SIG-M5 treated with dmso at 0.1 percent for 504 hours (cell line): ENCODE measurements around the gene ACAD10.
A peak's percentile ranks its signal among the peaks of the same experiment; 100 is the strongest.
"Not testable (repeated sequence)": the region's sequence is repeated elsewhere in the genome, so short reads cannot be mapped to it uniquely, and the experiment has no call there.

Experiments used
- DNase-seq: peaks from one replicate; lab custom pipeline; 2025; ENCODE audit not compliant: unreplicated experiment; lab: John Stamatoyannopoulos, UW

Gene ACAD10

DNA sequence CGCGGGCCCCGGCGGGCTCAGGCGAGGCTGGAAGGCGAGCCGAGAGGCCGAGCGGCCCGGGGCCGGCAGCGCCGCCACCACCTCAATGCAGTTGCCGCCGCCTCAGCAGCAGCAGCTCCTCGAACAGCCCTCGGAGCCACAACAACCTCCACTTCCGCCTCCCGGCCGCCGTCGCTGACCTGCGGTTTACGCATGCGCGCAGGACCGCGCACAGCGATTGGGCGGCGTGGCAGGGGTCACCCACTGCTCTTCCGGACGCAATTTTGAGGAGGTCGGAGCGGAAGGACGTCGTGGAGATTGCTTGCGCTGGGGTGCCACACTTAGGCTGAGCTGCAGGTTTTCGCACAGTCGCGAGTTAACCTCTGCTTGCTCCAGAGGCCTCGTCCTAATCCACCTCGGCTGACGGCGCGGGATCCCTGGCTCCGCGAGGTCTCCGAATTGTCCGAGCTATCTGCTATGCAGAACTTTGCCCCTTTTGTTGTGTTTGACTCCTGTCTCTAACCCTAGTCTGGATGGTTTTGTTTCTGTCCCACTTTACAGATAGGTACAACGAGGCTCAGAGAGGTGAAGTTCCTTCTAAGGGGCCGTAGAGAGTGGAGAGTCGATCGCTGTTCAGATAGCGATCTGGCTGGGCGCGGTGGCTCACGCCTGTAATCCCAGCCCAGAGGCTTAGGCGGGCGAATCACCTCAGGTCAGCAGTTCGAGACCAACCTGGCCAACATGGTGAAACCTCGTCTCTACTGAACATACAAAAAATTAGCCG, at the start of gene ACAD10, which contains the start of gene BRAP:
ACAD10 (plus strand) TSS at position 243 of the 763 bp plus-strand sequence. CDS start 6,657 bp downstream, outside the sequence.
BRAP (minus strand) TSS at position 146 of the 763 bp plus-strand sequence. CDS start 164 bp downstream, outside the sequence.
- DNase-seq: peak; percentile 96

DNA sequence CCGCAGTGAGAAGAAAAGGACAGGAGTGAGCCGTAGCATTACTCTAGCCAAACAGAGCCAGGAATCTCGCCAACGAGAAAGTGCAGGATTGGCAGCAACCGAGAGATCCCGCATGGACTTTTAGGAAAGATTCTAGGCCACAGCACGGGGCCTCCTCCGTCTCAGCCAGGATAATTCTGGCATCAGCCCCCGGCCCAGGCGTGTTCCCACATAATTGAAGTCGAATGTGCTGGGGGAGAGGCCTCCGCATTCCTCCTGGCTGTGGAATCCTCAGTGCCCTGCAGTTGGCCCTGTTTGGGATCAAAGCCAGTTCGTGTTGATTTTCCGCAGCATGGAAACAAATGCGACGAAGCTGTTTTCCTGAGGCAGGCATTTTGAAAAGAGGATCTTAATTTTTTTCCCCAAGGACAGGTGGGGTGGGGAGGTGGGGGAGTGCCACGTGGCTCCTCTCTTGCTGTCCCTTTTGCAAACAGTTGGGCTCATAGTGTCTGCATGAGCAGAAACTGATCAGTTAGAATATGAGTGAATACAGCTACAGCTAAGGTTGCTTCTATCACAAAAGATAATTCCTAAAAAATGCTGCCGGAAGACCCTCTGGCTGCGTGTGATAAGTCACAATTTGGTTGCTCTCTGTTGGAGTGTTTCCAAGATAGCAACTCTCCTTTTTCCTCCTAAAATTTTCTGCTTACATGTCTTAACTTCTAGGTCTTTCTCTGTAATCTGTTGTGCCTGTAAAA, 49.5 kb upstream of the ACAD10 start:
- no peak for DNase-seq

DNA sequence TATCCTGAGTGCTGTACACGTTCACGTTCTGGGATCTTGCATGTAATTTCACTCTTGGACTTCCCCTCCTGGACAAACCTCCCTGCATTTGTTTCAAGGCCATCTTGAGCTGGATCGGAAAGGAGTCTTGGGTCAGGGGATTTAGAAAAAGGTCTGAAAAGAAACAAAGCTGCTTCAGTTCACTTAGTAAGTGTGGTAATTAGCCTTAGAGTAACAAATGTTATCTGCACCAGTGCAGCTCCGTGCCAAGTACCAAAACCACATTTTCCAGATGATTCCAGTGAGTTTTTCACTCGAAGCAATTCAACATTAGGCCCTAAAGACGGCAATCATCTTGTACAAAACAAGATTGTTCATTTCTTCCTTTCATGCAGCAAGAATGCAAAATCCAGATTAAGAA, 47.3 kb upstream of the ACAD10 start:
- no peak for DNase-seq

DNA sequence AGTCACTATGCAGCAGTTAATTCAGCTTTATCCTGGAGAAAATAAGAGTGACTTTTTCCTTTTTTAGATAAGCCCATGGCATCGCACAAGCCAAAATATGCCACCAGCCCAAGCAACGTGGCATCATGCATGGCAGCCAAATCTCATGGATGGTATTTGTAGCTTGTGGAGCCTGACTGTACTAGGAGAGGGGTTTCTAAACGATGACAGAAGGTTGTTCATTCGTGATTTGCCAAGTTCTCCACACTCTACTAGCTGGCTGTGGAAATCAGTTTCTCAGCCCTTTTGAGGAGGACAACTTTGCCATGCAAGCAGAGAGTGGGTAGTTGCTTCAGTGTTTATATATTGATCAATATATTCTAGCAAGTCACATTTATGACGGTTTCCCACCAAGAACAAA, 45.3 kb upstream of the ACAD10 start:
- DNase-seq: no peak

DNA sequence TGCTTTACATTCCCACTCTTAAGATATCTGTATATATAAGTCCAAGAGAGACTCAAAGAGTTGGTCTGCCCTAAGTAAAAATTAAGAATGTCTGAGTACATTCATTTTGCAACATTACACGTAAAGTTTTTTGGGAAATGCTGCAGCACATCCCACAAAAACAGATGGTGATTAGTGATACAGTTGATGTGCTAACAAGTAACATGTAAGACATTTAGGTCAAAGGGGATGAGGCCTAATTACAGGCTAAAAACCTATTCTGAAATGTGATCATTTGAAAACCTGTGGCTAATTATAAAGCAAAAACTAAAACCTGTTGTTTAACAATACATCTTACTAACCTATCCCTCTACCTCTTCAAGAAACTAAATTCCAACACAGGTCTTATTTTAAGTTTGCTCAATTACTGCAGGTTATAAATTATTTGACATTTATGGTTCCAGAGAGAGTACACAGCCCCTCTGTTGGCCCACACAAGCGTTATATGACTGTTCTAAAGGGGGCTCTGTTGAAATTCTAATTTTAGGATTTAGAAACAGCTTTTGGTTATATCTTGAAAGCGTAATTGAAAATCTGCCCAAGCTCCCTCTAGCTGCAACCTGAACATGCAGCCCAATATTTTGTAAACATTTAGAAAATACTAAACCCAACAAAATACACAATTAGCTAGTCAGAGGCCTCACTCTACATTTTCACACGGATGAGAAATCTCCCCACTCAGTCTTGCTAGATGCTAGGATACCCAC, 43.0 kb upstream of the ACAD10 start:
- no peak for DNase-seq

DNA sequence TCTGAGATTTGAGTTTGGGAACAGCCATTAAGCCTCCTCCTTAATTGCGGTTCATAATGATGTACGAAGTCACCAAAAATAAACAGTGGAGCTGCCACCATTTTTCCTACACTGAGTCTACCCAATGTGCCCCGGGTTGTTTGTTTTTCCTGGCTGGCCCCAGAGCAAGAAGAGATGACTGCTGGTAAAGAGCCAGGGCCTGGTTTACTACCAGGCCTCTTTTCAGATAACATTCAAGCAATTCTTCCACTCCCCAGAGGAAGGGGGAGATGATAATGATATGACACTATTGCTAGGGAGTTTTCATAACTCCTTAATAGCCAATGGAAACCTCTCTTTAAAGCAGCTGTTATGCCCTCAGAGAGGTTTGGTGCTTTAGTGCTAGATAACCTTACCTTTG, 42.4 kb upstream of the ACAD10 start:
- no peak for DNase-seq

DNA sequence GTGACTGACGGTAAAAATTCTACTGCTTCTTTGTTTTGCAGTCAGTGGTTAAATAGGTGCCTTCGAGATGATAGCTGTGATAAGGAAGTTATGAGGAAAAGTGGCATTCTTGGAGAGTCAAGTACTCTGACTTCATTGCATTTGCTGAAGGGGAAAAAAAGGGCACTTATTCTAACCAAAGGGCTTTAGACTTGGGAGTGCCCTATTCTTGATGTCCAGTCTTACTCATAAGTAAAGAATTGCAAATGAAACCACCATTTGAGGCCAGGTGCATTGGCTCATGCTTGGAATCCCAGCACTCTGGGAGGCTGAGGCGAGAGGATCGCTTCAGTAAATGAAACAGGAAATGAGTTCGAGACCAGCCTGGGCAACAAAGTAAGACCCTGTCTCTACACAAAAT, 40.4 kb upstream of the ACAD10 start:
- peak; percentile 60 for DNase-seq

DNA sequence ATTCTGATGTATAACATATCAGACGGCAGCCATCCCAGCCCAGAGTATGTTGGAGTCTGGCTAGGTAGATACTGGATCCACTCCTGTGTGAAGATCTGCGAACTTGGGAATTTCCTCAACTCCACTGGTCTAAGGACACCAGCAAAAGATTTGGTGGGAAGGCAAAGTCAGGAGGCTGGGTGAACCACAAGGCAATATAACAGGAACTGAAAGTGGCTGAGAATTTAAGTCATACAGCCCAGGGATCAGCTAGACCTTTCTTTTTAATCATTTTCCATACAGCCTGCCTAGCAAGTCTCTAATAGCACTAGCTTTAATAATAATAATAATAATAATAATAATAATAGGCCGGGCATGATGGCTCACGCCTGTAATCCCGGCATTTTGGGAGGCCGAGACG, 34.9 kb upstream of the ACAD10 start:
- peak; percentile 60 for DNase-seq

DNA sequence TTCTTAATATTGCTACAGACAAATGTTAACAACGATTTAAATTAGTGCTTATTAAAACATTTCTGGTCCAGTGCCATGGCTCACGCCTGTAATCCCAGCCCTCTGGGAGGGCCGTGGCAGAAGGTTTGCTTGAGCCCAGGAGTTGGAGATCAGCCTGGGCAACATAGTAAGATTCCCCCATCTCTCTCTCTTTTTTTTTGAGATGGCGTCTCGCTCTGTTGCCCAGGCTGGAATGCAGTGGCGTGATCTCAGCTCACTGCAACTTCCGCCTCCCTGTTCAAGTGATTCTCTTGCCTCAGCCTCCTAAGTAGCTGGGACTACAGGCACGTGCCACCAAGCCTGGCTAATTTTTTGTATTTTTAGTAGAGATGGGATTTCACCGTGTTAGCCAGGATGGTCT, 33.3 kb upstream of the ACAD10 start:
- DNase-seq: not testable (repeated sequence)

DNA sequence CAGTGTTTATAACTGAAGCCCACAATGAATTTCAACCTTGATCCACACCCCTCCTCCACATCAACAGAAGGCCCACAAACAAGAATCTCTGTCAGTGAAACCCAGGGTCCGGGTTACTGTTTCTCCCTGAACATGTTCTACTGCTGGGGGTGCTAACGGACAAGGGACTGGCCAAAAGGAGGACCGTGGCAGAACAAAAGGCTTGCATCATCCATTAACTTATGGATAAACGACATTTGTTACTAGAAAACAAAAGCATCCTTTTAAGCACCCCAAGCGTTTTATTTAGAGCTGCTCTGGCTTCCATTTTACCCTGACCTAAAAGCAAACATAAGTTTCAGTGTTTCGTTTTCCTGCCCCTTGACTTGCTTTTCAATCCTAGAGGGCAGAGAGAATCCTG, 32.3 kb upstream of the ACAD10 start:
- DNase-seq: no peak

DNA sequence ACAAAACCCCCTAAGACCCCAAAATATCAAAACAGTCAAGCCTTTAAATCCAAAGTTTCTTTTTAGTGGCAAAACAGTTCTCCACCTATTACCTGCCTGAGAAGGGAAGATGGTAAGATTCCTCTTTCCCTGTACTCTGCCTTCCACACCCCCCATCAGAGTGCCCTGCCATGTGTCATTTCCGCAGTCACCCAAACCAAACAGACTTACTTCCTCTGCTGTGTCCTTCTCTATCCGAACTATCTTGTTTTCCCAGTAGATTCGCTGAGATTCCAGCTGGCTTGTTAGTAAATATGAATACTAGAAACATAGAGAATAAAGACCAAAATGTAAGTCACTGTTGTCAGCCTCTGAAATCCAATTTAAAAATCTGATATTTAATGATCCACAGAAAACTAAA, 30.5 kb upstream of the ACAD10 start:
- no peak for DNase-seq

DNA sequence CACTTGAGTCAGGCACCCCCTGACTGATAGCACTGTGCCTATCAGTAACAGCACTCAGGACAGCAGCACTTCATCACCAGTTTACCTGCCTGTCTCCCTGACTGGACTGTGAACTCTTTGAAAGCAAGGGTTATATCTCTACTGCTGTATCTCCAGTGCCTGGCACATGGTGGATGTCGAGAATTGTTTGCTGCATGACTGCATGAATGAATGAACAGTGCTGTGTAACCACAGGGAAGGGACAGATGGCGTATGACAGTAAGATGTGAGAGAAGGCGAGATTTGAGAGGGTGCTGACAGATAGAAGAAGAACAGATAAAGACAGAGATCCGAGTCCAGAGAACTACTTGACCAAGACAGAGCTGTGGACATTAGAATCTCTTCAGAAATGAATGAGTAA, 29.8 kb upstream of the ACAD10 start:
- no peak for DNase-seq

DNA sequence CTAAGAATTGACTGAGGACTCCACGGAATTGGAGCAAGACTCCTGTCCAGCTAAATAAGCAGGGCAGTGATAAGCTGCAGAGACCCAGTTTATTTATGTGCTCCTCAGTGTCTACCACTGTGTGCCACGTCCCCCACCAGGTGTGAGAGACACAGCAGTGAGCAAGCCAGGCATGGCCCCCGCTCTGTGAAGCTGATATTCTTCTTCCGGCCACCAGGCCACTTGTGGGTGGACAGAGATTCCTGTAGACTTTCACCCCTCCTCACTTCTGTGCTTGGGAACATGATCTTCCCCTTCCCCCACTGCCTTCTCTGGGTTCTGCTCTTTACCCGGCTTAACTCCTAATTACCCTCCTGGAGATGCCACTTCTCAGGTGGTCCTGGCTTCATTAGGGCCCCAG, 21.4 kb upstream of the ACAD10 start:
- no peak for DNase-seq

DNA sequence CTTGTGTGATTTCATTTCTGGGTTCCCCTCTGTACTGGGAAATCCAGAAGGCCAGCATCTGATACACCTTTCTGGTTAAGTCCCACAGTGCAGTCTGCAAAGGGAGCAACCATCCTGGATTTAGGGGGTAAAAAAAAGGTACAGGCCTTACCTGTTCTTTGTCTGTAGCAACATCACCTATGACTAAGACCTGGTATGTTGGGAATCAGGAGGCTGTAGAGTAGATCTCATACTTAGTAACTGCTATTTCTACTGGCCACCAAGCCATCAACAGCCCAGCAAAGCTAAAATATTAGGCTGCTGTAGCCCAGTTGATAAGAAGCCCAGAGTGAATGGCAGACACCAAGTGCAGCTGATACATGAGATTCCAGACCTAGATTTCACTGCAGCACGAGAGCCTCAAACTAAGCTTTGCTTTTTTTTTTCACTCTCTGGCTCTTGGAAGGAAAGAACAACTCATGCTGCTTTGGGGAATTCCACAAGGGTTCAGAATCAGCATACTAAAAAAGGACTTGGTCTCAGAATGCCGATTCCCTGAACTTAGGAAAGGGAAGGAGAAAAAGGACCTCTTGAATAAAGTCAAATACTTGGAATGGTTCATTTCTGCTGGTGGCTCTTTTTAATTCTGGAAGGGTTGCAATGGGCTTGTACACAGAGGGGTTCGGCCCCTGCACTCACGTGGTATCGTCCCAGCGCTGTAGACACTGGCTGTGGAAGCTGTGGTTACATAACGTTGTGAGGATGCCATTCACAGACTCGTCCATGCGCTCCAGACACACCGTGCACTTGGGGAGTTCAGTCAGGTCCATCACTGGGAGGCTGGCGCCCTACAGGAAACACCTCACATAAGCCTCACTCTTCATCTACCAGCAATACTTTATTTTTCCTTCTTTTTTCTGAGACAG, 20.6 kb upstream of the ACAD10 start:
- no peak for DNase-seq

DNA sequence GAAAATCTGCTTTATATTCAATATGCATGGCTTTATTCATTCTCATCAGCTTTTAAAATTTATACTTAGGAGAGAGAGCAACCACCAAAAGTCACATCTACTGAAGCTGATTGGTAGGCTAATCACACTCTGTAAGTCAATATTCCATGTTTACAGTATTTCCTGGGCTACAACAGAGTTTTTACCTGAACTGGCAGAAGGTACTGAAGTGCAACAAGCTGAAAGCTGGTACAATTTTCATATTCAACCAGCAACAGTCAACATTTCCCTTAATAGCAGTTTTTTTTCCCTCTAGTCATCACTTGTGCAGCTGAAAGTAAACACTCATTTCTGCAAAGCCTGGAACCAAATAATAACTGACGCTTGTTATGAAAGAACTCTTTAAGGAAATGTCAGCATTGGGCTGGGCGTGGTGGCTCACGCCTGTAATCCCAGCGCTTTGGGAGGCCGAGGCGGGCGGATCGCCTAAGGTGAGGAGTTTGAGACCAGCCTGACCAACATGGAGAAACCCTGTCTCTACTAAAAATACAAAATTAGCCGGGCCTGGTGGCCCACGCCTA, 13.0 kb upstream of the ACAD10 start:
- no peak for DNase-seq

DNA sequence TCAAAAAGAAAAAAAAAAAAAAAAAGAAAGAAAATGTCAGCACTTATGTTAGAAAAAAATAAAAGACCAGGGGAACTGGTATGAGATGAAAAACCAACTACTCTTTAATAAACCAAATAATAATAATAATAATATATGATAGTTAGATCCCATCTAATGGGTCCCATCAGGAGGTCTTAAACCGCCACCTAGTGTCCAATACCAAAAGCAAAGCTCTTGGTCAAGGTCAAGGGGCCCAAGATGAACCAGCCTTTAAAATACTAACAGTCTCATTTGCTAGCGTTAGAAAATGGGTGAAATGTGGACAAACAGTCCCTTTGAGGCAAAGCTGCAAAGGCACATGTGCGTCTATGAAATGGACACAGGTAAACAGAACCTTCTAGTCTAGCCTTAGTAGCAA, 12.3 kb upstream of the ACAD10 start:
- no peak for DNase-seq

DNA sequence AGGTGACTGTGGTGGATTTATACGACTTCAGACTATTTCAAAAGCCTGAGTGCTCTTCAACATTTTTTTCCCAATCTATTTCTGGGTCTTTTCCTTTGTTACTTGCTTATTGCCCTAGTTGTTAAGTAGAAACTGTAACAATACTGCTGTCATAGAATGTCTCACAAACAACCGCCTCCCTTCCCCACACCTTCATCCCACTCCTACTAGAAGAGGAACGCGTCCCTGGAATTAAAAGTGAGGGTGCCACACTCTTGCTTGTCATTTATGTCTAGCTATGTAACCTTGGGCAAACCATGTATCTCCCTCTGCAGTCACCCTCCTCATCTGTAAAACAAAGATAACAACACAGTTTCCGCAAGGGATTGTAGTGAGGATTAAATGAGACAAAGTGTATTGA, 8.7 kb upstream of the ACAD10 start:
- no peak for DNase-seq

DNA sequence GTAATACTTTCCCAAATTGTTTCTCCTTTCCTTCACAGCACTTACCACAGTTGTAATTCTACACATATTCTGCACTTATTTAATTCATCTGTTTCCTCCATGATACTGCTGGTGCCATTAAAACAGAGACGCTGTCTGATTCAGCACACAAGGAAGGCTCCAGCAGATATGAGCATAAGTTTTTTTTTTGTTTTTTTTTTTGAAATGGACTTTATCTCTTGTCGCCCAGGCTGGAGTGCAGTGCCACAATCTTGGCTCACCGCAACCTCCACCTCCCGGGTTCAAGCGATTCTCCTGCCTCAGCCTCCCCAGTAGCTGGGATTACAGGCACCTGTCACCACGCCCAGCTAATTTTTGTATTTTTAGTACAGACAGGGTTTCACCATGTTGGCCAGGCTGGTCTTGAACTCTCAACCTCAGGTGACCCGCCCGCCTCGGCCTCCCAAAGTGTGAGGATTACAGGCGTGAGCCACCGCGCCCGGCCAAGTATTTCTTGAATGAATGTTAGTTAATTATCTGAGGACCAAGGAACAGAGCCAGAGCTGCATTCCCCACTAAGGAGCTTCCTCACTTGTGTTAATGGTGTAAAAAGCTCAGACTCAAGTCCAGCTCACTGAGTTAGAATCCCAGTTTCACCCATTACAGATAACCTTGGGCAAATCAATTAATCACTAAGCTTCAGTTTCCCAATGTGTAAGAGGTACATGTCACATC, 1.2 kb upstream of the ACAD10 start:
- DNase-seq: not testable (repeated sequence)

DNA sequence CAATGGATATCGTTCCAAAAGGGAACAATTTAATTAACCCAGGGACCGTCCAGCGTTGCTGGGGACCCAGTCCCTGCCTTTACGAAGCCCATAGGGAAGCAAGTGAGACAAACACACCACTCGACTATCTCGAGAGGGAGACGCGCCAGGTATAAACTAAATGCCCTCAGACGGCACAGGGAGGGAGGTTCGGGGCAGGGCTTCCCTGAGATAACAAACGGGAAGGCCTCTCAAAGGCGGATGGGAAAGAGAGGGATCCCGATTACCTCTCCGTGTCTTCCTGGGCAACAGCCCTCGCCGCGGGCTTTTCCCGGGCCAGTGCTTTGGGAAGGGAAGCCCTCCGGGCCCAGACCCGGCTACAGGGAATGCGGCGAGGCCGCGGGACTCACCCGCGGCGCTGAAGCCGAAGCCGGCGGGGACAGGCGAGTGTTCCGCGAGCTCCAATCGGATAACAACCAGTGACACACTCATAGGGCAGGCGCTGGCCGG, 487 bp upstream of the ACAD10 start:
- DNase-seq: no peak
